Caco-2 (cell line): ENCODE results near the gene CCL8. TPM values are rescaled to one million over a fixed set of nuclear protein-coding genes. Genes with fewer than 3 reads are reported as not detected.

Experiments
- BruUV-seq: library from RNA; stranded (reverse); fragments of 400-500 nt; replicated peaks from 2 replicates; lab custom pipeline; 2021; lab: Mats Ljungman, UMichigan
- CTCF ChIA-PET: fragments of 300-600 bp; sonication (Branson Sonifier 250); formaldehyde crosslinking; loops from one replicate; lab custom pipeline; 2022; ENCODE audit warnings: antibody characterized with exemption; lab: Charles Lee
- POLR2A ChIA-PET: fragments of 300-600 bp; sonication (Branson Sonifier 250); formaldehyde crosslinking; loops from one replicate; lab custom pipeline; 2022; ENCODE audit warnings: antibody characterized with exemption; lab: Charles Lee
- DNase-seq, 2 experiments: peaks; one replicate each; pipeline versions ENCODE4 v3.0.0 to v3.0.0-alpha.2; 2020 to 2022
- H3K27me3 ChIP-seq: replicated peaks from 2 replicates; pipeline ENCODE4 v1.6.0; 2011; ENCODE audit warnings: low read length; ENCODE audit not compliant: control insufficient read depth, insufficient read depth
- H3K36me3 ChIP-seq: 2 replicates; pipeline ENCODE4 v1.5.1; 2011; ENCODE audit warnings: low read length; ENCODE audit not compliant: control insufficient read depth, insufficient read depth
- H3K4me1 ChIP-seq: fragments of 250-450 bp; sonication (Bioruptor Pico); 2 replicates; pipeline ENCODE4 v1.5.1; 2020; ENCODE audit warnings: mild to moderate bottlenecking
- H3K4me3 ChIP-seq: 2 replicates; pipeline ENCODE4 v1.5.1; 2011; ENCODE audit warnings: low read depth, mild to moderate bottlenecking, control low read depth, low read length
- H3K9me3 ChIP-seq: fragments of 250-450 bp; sonication (Bioruptor Pico); 2 replicates; pipeline ENCODE4 v1.5.1; 2020; ENCODE audit warnings: mild to moderate bottlenecking, moderate library complexity
- H3K27ac Mint-ChIP-seq: one replicate; pipeline ENCODE4 v1.8.0; 2022; ENCODE audit warnings: mixed read lengths; ENCODE audit not compliant: unreplicated experiment
- H3K27me3 Mint-ChIP-seq: one replicate; pipeline ENCODE4 v1.8.0; 2022; ENCODE audit warnings: mixed read lengths; ENCODE audit not compliant: insufficient read depth, unreplicated experiment
- H3K36me3 Mint-ChIP-seq: one replicate; pipeline ENCODE4 v1.8.0; 2022; ENCODE audit warnings: mild to moderate bottlenecking, mixed read lengths; ENCODE audit not compliant: insufficient read depth, unreplicated experiment
- H3K4me1 Mint-ChIP-seq: one replicate; pipeline ENCODE4 v1.8.0; 2022; ENCODE audit warnings: low read depth, mixed read lengths; ENCODE audit not compliant: unreplicated experiment
- H3K4me3 Mint-ChIP-seq: one replicate; pipeline ENCODE4 v1.8.0; 2022; ENCODE audit warnings: mild to moderate bottlenecking, moderate library complexity, mixed read lengths; ENCODE audit not compliant: unreplicated experiment
- H3K9me3 Mint-ChIP-seq: one replicate; pipeline ENCODE4 v1.8.0; 2022; ENCODE audit warnings: mixed read lengths; ENCODE audit not compliant: unreplicated experiment
- intact Hi-C: fragments of 100-400 bp; cut with micrococcal nuclease; formaldehyde crosslinking; loops from one replicate; pipeline ENCODE4 v1.10.0; 2022; ENCODE audit not compliant: unreplicated experiment
- total RNA-seq: library from RNA; stranded (reverse); gene quantifications from 2 replicates; pipeline ENCODE4 v1.2.3, GENCODE V29; 2022
- TF ChIP-seq, protein P1 (sequence below), 2 experiments: fragments of 200-600 bp in 1 of 2; IDR thresholded peaks; 1 replicate in 1 of 2; 2 replicates in 1 of 2; pipeline versions ENCODE4 v1.5.1 to v1.8.0; 2011 to 2022; ENCODE audit warnings: antibody characterized with exemption in 1 of 2, control low read depth in 1 of 2, inconsistent platforms in 1 of 2, low read depth in 1 of 2, low read length in 1 of 2, mild to moderate bottlenecking in 1 of 2, moderate library complexity in 1 of 2; ENCODE audit not compliant: insufficient read depth in 1 of 2, severe bottlenecking in 1 of 2, unreplicated experiment in 1 of 2

The CCL8 gene
- total RNA-seq, 1 experiment from 2014 or later = not detected

DNA sequence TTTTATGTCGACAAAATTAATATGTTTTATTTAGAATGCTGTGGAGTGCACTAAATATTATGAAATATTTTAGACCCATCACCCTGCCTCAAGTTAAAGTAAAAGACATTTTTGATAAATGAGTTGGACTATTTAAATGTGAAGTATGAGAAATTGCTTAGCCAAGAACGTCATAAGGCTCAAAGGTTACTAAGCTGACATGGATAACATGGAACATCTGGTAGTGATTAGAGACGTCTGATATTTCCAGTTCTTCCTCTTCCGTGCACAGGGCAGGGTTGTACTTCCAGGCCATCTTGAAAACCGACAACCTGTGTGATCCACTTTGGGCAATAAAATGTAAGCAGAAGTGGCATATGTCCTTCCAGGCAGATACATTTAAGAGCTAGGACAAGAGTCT, 7.2 kb upstream of the CCL8 start:
- no peaks in the 10 kb centered on the region for H3K36me3 ChIP-seq
- ChIA-PET POLR2A (no interaction called here), CTCF (no interaction called here)
- intact Hi-C loops = no loop called here
- TF ChIP-seq, protein P1, sequence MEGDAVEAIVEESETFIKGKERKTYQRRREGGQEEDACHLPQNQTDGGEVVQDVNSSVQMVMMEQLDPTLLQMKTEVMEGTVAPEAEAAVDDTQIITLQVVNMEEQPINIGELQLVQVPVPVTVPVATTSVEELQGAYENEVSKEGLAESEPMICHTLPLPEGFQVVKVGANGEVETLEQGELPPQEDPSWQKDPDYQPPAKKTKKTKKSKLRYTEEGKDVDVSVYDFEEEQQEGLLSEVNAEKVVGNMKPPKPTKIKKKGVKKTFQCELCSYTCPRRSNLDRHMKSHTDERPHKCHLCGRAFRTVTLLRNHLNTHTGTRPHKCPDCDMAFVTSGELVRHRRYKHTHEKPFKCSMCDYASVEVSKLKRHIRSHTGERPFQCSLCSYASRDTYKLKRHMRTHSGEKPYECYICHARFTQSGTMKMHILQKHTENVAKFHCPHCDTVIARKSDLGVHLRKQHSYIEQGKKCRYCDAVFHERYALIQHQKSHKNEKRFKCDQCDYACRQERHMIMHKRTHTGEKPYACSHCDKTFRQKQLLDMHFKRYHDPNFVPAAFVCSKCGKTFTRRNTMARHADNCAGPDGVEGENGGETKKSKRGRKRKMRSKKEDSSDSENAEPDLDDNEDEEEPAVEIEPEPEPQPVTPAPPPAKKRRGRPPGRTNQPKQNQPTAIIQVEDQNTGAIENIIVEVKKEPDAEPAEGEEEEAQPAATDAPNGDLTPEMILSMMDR (IDR thresholded peaks at IDR 0.05; ENCODE audit: insufficient read depth in 1 of 2, low read depth in 1 of 2, low read length in 1 of 2, severe bottlenecking in 1 of 2, unreplicated experiment in 1 of 2) = no peak
- H3K4me3 Mint-ChIP-seq = no peak overlapping the region
- no peak for DNase-seq
- H3K27ac Mint-ChIP-seq = no peak overlapping the region
- no peaks in the 10 kb centered on the region; the same call in none of the 2 replicates for H3K27me3 ChIP-seq
- no peak overlapping the region for H3K4me3 ChIP-seq
- H3K36me3 Mint-ChIP-seq = no peaks in the 10 kb centered on the region
- no peaks in the 10 kb centered on the region for H3K9me3 Mint-ChIP-seq
- H3K9me3 ChIP-seq = no peaks in the 10 kb centered on the region
- H3K4me1 Mint-ChIP-seq = no peaks in the 10 kb centered on the region
- no TSS peak for BruUV-seq
- H3K27me3 Mint-ChIP-seq = peaks cover 4% of the 10 kb centered on the region
- no peaks in the 10 kb centered on the region for H3K4me1 ChIP-seq

DNA sequence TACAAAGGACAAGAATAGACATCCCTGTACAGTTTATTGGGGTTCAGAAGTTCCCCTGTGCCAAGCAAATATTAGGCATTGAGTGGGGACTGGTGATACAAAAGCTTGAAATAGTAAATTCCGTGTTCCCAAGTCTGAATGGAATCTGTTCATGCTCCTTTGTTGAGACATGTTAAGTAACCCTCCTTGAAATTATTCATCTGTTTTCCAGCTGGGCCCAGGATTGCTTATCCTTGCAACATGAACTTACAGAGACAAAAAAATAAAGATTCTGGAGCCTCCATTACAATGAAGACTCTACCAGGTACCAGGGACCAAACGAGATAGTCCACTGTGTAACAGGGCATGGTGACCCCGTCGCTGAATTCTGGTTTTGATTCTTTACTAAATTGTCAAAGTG, 6.1 kb upstream of the CCL8 start:
- no peak for DNase-seq
- BruUV-seq = no TSS peak
- no peaks in the 10 kb centered on the region for H3K36me3 ChIP-seq
- H3K4me3 ChIP-seq = no peak overlapping the region
- H3K9me3 ChIP-seq = no peaks in the 10 kb centered on the region
- intact Hi-C loops = no loop called here
- no peak overlapping the region for H3K4me3 Mint-ChIP-seq
- H3K27me3 ChIP-seq = no peaks in the 10 kb centered on the region; the same call in none of the 2 replicates
- peaks cover 4% of the 10 kb centered on the region for H3K27me3 Mint-ChIP-seq
- no peak overlapping the region for H3K27ac Mint-ChIP-seq
- no peaks in the 10 kb centered on the region for H3K4me1 ChIP-seq
- no peaks in the 10 kb centered on the region for H3K9me3 Mint-ChIP-seq
- POLR2A ChIA-PET = no interaction called here
- H3K4me1 Mint-ChIP-seq = no peaks in the 10 kb centered on the region
- TF ChIP-seq, protein P1 (IDR thresholded peaks at IDR 0.05; ENCODE audit: insufficient read depth in 1 of 2, low read depth in 1 of 2, low read length in 1 of 2, severe bottlenecking in 1 of 2, unreplicated experiment in 1 of 2) = no peak
- CTCF ChIA-PET = no interaction called here
- no peaks in the 10 kb centered on the region for H3K36me3 Mint-ChIP-seq

- H3K9me3 Mint-ChIP-seq = no peaks in the 10 kb centered on the region
- Histone ChIP-seq H3K4me3 (no peak overlapping the region), H3K36me3 (no peaks in the 10 kb centered on the region), H3K27me3 (no peaks in the 10 kb centered on the region; the same call in none of the 2 replicates), H3K9me3 (no peaks in the 10 kb centered on the region), H3K4me1 (no peaks in the 10 kb centered on the region)
- intact Hi-C loops = no loop called here
- no TSS peak for BruUV-seq
- DNase-seq = no peak
- H3K36me3 Mint-ChIP-seq = no peaks in the 10 kb centered on the region
- H3K27ac Mint-ChIP-seq = no peak overlapping the region
- peaks cover 4% of the 10 kb centered on the region for H3K27me3 Mint-ChIP-seq
- TF ChIP-seq, protein P1 (IDR thresholded peaks at IDR 0.05; ENCODE audit: insufficient read depth in 1 of 2, low read depth in 1 of 2, low read length in 1 of 2, severe bottlenecking in 1 of 2, unreplicated experiment in 1 of 2) = no peak
- H3K4me1 Mint-ChIP-seq = no peaks in the 10 kb centered on the region
- ChIA-PET CTCF (no interaction called here), POLR2A (no interaction called here)
- H3K4me3 Mint-ChIP-seq = no peak overlapping the region
These were observed 5.0 kb upstream of the CCL8 start for GRCh38 chr17:34314279-34314678.
